SK-N-SH (cell line): ENCODE results near the gene MIPOL1. TPM values are rescaled to one million over a fixed set of nuclear protein-coding genes. Genes with fewer than 3 reads are reported as not detected.

Source experiments
- CTCF ChIA-PET: fragments of 300-600, 350-600 bp; formaldehyde crosslinking; extraction: SDS; loops from one replicate; lab custom pipeline; 2021; lab: Yijun Ruan, JAX
- POLR2A ChIA-PET: fragments of 350-600 bp; sonication (Branson Sonifier 250); formaldehyde crosslinking; extraction: SDS; loops from one replicate; lab custom pipeline; 2020; ENCODE audit warnings: antibody characterized with exemption, inconsistent platforms; lab: Yijun Ruan, JAX
- DNase-seq: peaks from one replicate; pipeline ENCODE4 v3.0.0; 2012
- H2AFZ ChIP-seq: fragments of 200-600 bp; sonication (generic); 2 replicates; pipeline ENCODE4 v1.8.1; 2016; ENCODE audit warnings: antibody characterized with exemption, mild to moderate bottlenecking, low read depth
- H3F3A ChIP-seq: fragments of 200-600 bp; sonication (generic); replicated peaks from 2 replicates; pipeline ENCODE3; 2016; ENCODE audit warnings: antibody characterized with exemption, mild to moderate bottlenecking; ENCODE audit not compliant: insufficient read depth
- H3K27ac ChIP-seq, 2 experiments: fragments of 200-500 bp in 1 of 2; fragments of 200-600 bp in 1 of 2; sonication (Bioruptor generic) in 1 of 2; sonication (generic), shearing (Covaris generic) in 1 of 2; 2 replicates each; pipeline versions ENCODE4 v1.5.1 to v1.6.1; 2014 to 2016; ENCODE audit warnings: low read depth in 2 of 2, inconsistent platforms in 1 of 2, low read length in 1 of 2, mild to moderate bottlenecking in 1 of 2, mixed read lengths in 1 of 2
- H3K27me3 ChIP-seq: fragments of 200-600 bp; sonication (generic), shearing (Covaris generic); 2 replicates; pipeline ENCODE4 v1.6.1; 2016; ENCODE audit warnings: mixed run types; ENCODE audit not compliant: insufficient read depth
- H3K36me3 ChIP-seq, 2 experiments: fragments of 200-500 bp in 1 of 2; fragments of 200-600 bp in 1 of 2; sonication (Bioruptor generic) in 1 of 2; sonication (generic) in 1 of 2; replicated peaks in 1 of 2; 2 replicates each; pipeline versions ENCODE3 to v1.5.1; 2014 to 2016; ENCODE audit warnings: low read length in 1 of 2, mild to moderate bottlenecking in 1 of 2; ENCODE audit not compliant: insufficient read depth in 2 of 2, control insufficient read depth in 1 of 2
- H3K4me1 ChIP-seq, 2 experiments: fragments of 200-500 bp in 1 of 2; fragments of 200-600 bp in 1 of 2; sonication (Bioruptor generic) in 1 of 2; sonication (generic), shearing (Covaris generic) in 1 of 2; 2 replicates each; pipeline versions ENCODE4 v1.5.1 to v1.6.1; 2014 to 2016; ENCODE audit warnings: low read depth in 1 of 2, low read length in 1 of 2, mixed run types in 1 of 2; ENCODE audit not compliant: insufficient read depth in 2 of 2, control insufficient read depth in 1 of 2
- H3K4me2 ChIP-seq: fragments of 200-600 bp; sonication (generic), shearing (Covaris generic); 2 replicates; pipeline ENCODE4 v1.6.1; 2017; ENCODE audit warnings: mixed run types
- H3K4me3 ChIP-seq, 2 experiments: fragments of 200-500 bp in 1 of 2; fragments of 200-600 bp in 1 of 2; sonication (Bioruptor generic) in 1 of 2; sonication (generic), shearing (Covaris generic) in 1 of 2; 2 replicates each; pipeline versions ENCODE4 v1.5.1 to v1.8.1; 2014 to 2016; ENCODE audit warnings: low read depth in 2 of 2, inconsistent platforms in 1 of 2, low read length in 1 of 2, mild to moderate bottlenecking in 1 of 2, mixed read lengths in 1 of 2, moderate library complexity in 1 of 2
- H3K79me2 ChIP-seq: fragments of 200-600 bp; sonication (generic); 2 replicates; pipeline ENCODE4 v1.8.1; 2017; ENCODE audit warnings: mild to moderate bottlenecking; ENCODE audit not compliant: insufficient read depth
- H3K9ac ChIP-seq: fragments of 200-600 bp; sonication (generic); 2 replicates; pipeline ENCODE4 v1.6.1; 2017; ENCODE audit warnings: mixed run types
- H3K9me2 ChIP-seq: fragments of 200-600 bp; sonication (generic); 2 replicates; pipeline ENCODE4 v1.6.1; 2017; ENCODE audit warnings: mixed run types
- H3K9me3 ChIP-seq: fragments of 200-600 bp; sonication (generic); 2 replicates; pipeline ENCODE4 v1.6.1; 2017; ENCODE audit warnings: mixed run types, mild to moderate bottlenecking, moderate library complexity
- H4K20me1 ChIP-seq: fragments of 200-600 bp; sonication (generic); 2 replicates; pipeline ENCODE4 v1.6.1; 2017; ENCODE audit warnings: mild to moderate bottlenecking, mixed run types; ENCODE audit not compliant: insufficient read depth
- CHD2 ChIP-seq: fragments of 150-350 bp; IDR thresholded peaks from 2 replicates; pipeline ENCODE4 v1.6.1; 2018; ENCODE audit warnings: low read length; ENCODE audit not compliant: partially characterized antibody
- CTCF ChIP-seq: fragments of 200-600 bp; sonication (generic); IDR thresholded peaks from 2 replicates; pipeline ENCODE4 v1.6.1; 2017; ENCODE audit warnings: antibody characterized with exemption, mild to moderate bottlenecking, moderate library complexity
- EZH2phosphoT487 ChIP-seq: fragments of 200-600 bp; sonication (generic); IDR thresholded peaks from 2 replicates; pipeline ENCODE4 v1.6.1; 2017; ENCODE audit warnings: low read depth, mixed run types, mild to moderate bottlenecking, antibody characterized with exemption, moderate library complexity, borderline replicate concordance
- FOXJ3 ChIP-seq: sonication (generic); formaldehyde crosslinking; IDR thresholded peaks from 2 replicates; pipeline ENCODE4 v1.5.1; 2020; ENCODE audit warnings: mild to moderate bottlenecking, missing genetic modification reagents
- FOXM1 ChIP-seq: IDR thresholded peaks from 2 replicates; pipeline ENCODE4 v1.4.0; 2012; ENCODE audit warnings: low read depth, mild to moderate bottlenecking
- GATA2 ChIP-seq: sonication (generic); formaldehyde crosslinking; IDR thresholded peaks from 2 replicates; pipeline ENCODE4 v1.5.0; 2020; ENCODE audit warnings: mild to moderate bottlenecking, missing genetic modification reagents
- JUND ChIP-seq: IDR thresholded peaks from 2 replicates; pipeline ENCODE4 v1.4.0; 2012
- MXI1 ChIP-seq: IDR thresholded peaks from 2 replicates; pipeline ENCODE4 v1.6.1; 2012; ENCODE audit warnings: mild to moderate bottlenecking, low read depth, low read length, improper control_type of control experiment
- NFIC ChIP-seq: IDR thresholded peaks from 2 replicates; pipeline ENCODE4 v1.4.0; 2012; ENCODE audit warnings: borderline replicate concordance
- NRF1 ChIP-seq: IDR thresholded peaks from 2 replicates; pipeline ENCODE4 v1.6.1; 2012; ENCODE audit warnings: low read depth, mild to moderate bottlenecking, low read length
- PBX3 ChIP-seq: IDR thresholded peaks from 2 replicates; pipeline ENCODE4; 2012
- REST ChIP-seq: IDR thresholded peaks from 2 replicates; pipeline ENCODE4 v1.6.1; 2012; ENCODE audit warnings: mild to moderate bottlenecking, low read depth, low read length, moderate library complexity
- RFX5 ChIP-seq: IDR thresholded peaks from 2 replicates; pipeline ENCODE4 v1.6.1; 2012; ENCODE audit warnings: mild to moderate bottlenecking, improper control_type of control experiment, low read length
- SMC3 ChIP-seq: IDR thresholded peaks from 2 replicates; pipeline ENCODE4 v1.6.1; 2012; ENCODE audit warnings: low read depth, low read length, improper control_type of control experiment
- TCF12 ChIP-seq: IDR thresholded peaks from 2 replicates; pipeline ENCODE4 v1.4.0; 2012
- USF2 ChIP-seq: fragments of 150-350 bp; IDR thresholded peaks from 2 replicates; pipeline ENCODE4 v1.6.1; 2017; ENCODE audit warnings: antibody characterized with exemption, low read length, low read depth, borderline replicate concordance
- YY1 ChIP-seq: IDR thresholded peaks from 2 replicates; pipeline ENCODE4 v1.4.0; 2012; ENCODE audit warnings: low read depth, mild to moderate bottlenecking
- ZBTB33 ChIP-seq: IDR thresholded peaks from 2 replicates; pipeline ENCODE4 v1.4.0; 2012; ENCODE audit warnings: low read depth, borderline replicate concordance
- WGBS: methylation state at CpG from one replicate; pipeline ENCODE4 v1.1.6; 2017; ENCODE audit warnings: low lambda C conversion rate; 5-methylcytosine and 5-hydroxymethylcytosine counted together
- polyA plus RNA-seq, 3 experiments: library from polyadenylated mRNA; depleted of rRNA; stranded (reverse); fragments of >200 nt; gene quantifications; 2 replicates each; pipeline ENCODE4 v1.2.3, GENCODE V29; 2012

The MIPOL1 gene
- polyA plus RNA-seq, 1 of the 3 experiments (the other 2 are of a cell fraction): 0.23 TPM

- no peaks in the 10 kb centered on the region for H3K79me2 ChIP-seq
- ChIA-PET CTCF (no interaction called here), POLR2A (no interaction called here)
- no peak overlapping the region for H3K27ac ChIP-seq
- H3K4me2 ChIP-seq: no peak overlapping the region
- H3K4me3 ChIP-seq: no peak overlapping the region
- no peaks in the 10 kb centered on the region for H3K4me1 ChIP-seq
- no peak for DNase-seq
- H3K9me3 ChIP-seq: no peaks in the 10 kb centered on the region
- no peaks in the 10 kb centered on the region for H3K27me3 ChIP-seq
- no peaks in the 10 kb centered on the region for H3K36me3 ChIP-seq
- no peak overlapping the region for H2AFZ ChIP-seq
- H3K9me2 ChIP-seq: no peaks in the 10 kb centered on the region
- H3F3A ChIP-seq: no peaks in the 10 kb centered on the region
- no peaks in the 10 kb centered on the region for H4K20me1 ChIP-seq
- no peak overlapping the region for H3K9ac ChIP-seq
- WGBS: 0% methylated on average over 2 of the region's 7 CpGs
- TF ChIP-seq GATA2 (CRISPR knock-in tag) (no peak), PBX3 (no peak)
- TF ChIP-seq, all 33 proteins: peak for 0
Observed at GRCh38 chr14:37470251-37470650, 272.5 kb downstream of the MIPOL1 start.

GRCh38 chr14:37472906-37473305 is 275.2 kb downstream of the MIPOL1 start:
- CTCF ChIA-PET: interaction anchor here (0.7 kb wide), 1 partner anchor 26 kb away, joined by 3 read pairs; no protein-coding TSS in a partner anchor
- no peak for DNase-seq
- Histone ChIP-seq H3K4me3 (no peak overlapping the region), H4K20me1 (no peaks in the 10 kb centered on the region), H3K4me1 (no peaks in the 10 kb centered on the region), H3K79me2 (no peaks in the 10 kb centered on the region), H3K4me2 (no peak overlapping the region), H3K9ac (no peak overlapping the region), H3K9me3 (no peaks in the 10 kb centered on the region), H3F3A (no peaks in the 10 kb centered on the region), H3K27me3 (no peaks in the 10 kb centered on the region), H3K36me3 (no peaks in the 10 kb centered on the region), H3K27ac (no peak overlapping the region), H3K9me2 (no peaks in the 10 kb centered on the region), H2AFZ (no peak overlapping the region)
- WGBS: 9% methylated on average over 4 of the region's 4 CpGs
- POLR2A ChIA-PET: no interaction called here
- TF ChIP-seq USF2: no peak
- TF ChIP-seq CHD2: no peak
- TF ChIP-seq FOXJ3 (CRISPR knock-in tag): no peak
- TF ChIP-seq RFX5: no peak
- no peak for TF ChIP-seq YY1
- TF ChIP-seq SMC3: no peak
- no peak for TF ChIP-seq CTCF
- no peak for TF ChIP-seq MXI1
- TF ChIP-seq FOXM1: no peak
- no peak for TF ChIP-seq EZH2phosphoT487
- TF ChIP-seq NRF1: no peak
- no peak for TF ChIP-seq NFIC
- no peak for TF ChIP-seq REST
- TF ChIP-seq TCF12: no peak
- no peak for TF ChIP-seq JUND
- TF ChIP-seq ZBTB33: no peak
